ENCODE measurements around the gene PMPCA. TPM values are rescaled to one million over a fixed set of nuclear protein-coding genes. Genes with fewer than 3 reads are reported as not detected.

Gene PMPCA
- total RNA-seq, 1 experiment from 2014 or later = 103 TPM

GRCh38 chr9:136371533-136371880 lies 39.0 kb upstream of the PMPCA start:
- POLR2A ChIA-PET = no interaction called here

GRCh38 chr9:136372006-136372405 lies 38.5 kb upstream of the PMPCA start:
- Mint-ChIP-seq H3K4me3 (no peak overlapping the region), H3K27ac (no peak overlapping the region), H3K9me3 (no peaks in the 10 kb centered on the region), H3K36me3 (no peaks in the 10 kb centered on the region), H3K27me3 (ENCODE audit: low read depth) (no peaks in the 10 kb centered on the region), H3K4me1 (no peaks in the 10 kb centered on the region)
- no peak for ATAC-seq
- POLR2A ChIA-PET = interaction anchor here (0.7 to 1.2 kb wide), 2 partner anchors 8 to 253 kb away, joined by 3 to 4 read pairs; partner anchors contain the start of gene DNLZ
- DNase-seq (ENCODE audit: low spot score) = no peak
- CTCF ChIA-PET = interaction anchor here (0.6 to 1.7 kb wide), 3 partner anchors 8 to 32 kb away, joined by 3 to 5 read pairs (median 4); partner anchors contain the start of gene DNLZ
- no peak for TF ChIP-seq ZMAT4 (CRISPR knock-in tag; IDR thresholded peaks at IDR 0.05)
- no peak for TF ChIP-seq JUN (CRISPR knock-in tag; IDR thresholded peaks at IDR 0.05)
- TF ChIP-seq E2F5 (CRISPR knock-in tag; IDR thresholded peaks at IDR 0.05) = no peak
- TF ChIP-seq CREM (CRISPR knock-in tag; IDR thresholded peaks at IDR 0.05) = no peak
- TF ChIP-seq ATF3 (CRISPR knock-in tag; conservative IDR thresholded peaks at IDR 0.05) = no peak
- TF ChIP-seq KAT7 (CRISPR knock-in tag; IDR thresholded peaks at IDR 0.05; ENCODE audit: borderline replicate concordance) = no peak

More at GRCh38 chr9:136371533-136371880, 39.0 kb upstream of the PMPCA start:
- no peaks in the 10 kb centered on the region for H3K36me3 Mint-ChIP-seq
- H3K9me3 Mint-ChIP-seq = no peaks in the 10 kb centered on the region
- ATAC-seq = no peak
- no peak overlapping the region for H3K4me3 Mint-ChIP-seq
- TF ChIP-seq ZNF317 (CRISPR knock-in tag; IDR thresholded peaks at IDR 0.05; ENCODE audit: borderline replicate concordance, low read depth) (no peak), ZMAT4 (CRISPR knock-in tag; IDR thresholded peaks at IDR 0.05) (no peak), ZNF281 (CRISPR knock-in tag; IDR thresholded peaks at IDR 0.05) (no peak), CTCF (IDR thresholded peaks at IDR 0.05) (no peak), ZNF423 (CRISPR knock-in tag; IDR thresholded peaks at IDR 0.05) (no peak), HMGA2 (CRISPR knock-in tag; IDR thresholded peaks at IDR 0.05) (no peak), ZBTB21 (CRISPR knock-in tag; IDR thresholded peaks at IDR 0.05; ENCODE audit: borderline replicate concordance) (no peak), GABPB1 (CRISPR knock-in tag; IDR thresholded peaks at IDR 0.05) (no peak), ELF4 (CRISPR knock-in tag; IDR thresholded peaks at IDR 0.05; ENCODE audit: low read depth) (no peak), SMAD3 (CRISPR knock-in tag; IDR thresholded peaks at IDR 0.05; ENCODE audit: borderline replicate concordance) (no peak), NR2C2 (CRISPR knock-in tag; IDR thresholded peaks at IDR 0.05) (no peak)
- no peaks in the 10 kb centered on the region for H3K27me3 Mint-ChIP-seq (ENCODE audit: low read depth)
- CTCF ChIA-PET = interaction anchor here (0.9 to 1.7 kb wide), 4 partner anchors 9 to 115 kb away, joined by 3 to 5 read pairs (median 4); no protein-coding TSS in a partner anchor
- H3K4me1 Mint-ChIP-seq = no peaks in the 10 kb centered on the region
- no peak overlapping the region for H3K27ac Mint-ChIP-seq
- DNase-seq (ENCODE audit: low spot score) = no peak
